ENCODE data around the gene PSTPIP1. TPM values are rescaled to one million over a fixed set of nuclear protein-coding genes. Genes with fewer than 3 reads are reported as not detected.

PSTPIP1 gene
- total RNA-seq, 2 experiments from 2014 or later = 79.4 to 82.7 TPM

GRCh38 chr15:77039217-77039533 lies 44.2 kb downstream of the PSTPIP1 start:
- peaks cover 66% of the 10 kb centered on the region for H3K36me3 Mint-ChIP-seq (ENCODE audit: low read depth)
- no peak overlapping the region for H3K4me3 ChIP-seq (ENCODE audit: low read length)
- ATAC-seq (ENCODE audit: poor library complexity) = no peak
- no peak overlapping the region for H3K27ac ChIP-seq (ENCODE audit: low read depth in 1 of 2, low read length in 2 of 2)
- no peaks in the 10 kb centered on the region for H3K27me3 ChIP-seq (ENCODE audit: control insufficient read depth in 1 of 2, insufficient read depth in 2 of 2, low read length in 2 of 2)
- H3K4me3 Mint-ChIP-seq = no peak overlapping the region
- ChIA-PET POLR2A (no interaction called here), CTCF (no interaction called here)
- peak overlapping the region; percentile 76 for H3K27ac Mint-ChIP-seq
- H3K27me3 Mint-ChIP-seq = no peaks in the 10 kb centered on the region
- intact Hi-C loops (cut with DNase I, micrococcal nuclease) = loop anchor here in 1 of 2 experiments (2.0 kb wide), 1 partner anchor 30 kb away; no protein-coding TSS in a partner anchor
- DNase-seq = peak in 1 of 14 experiments; percentile 1
- H3K9me3 Mint-ChIP-seq = no peaks in the 10 kb centered on the region
- H3K9me3 ChIP-seq (ENCODE audit: control insufficient read depth in 1 of 2, insufficient read depth in 1 of 2, low read length in 2 of 2) = peaks cover 0 to 55% of the 10 kb centered on the region in 2 experiments
- no peaks in the 10 kb centered on the region for H3K4me1 ChIP-seq (ENCODE audit: insufficient read depth, low read length)
- no peak for TF ChIP-seq CTCF (IDR thresholded peaks at IDR 0.05)
- H3K36me3 ChIP-seq (ENCODE audit: insufficient read depth, low read length) = peaks cover 37% of the 10 kb centered on the region
- peaks cover 8% of the 10 kb centered on the region for H3K4me1 Mint-ChIP-seq (ENCODE audit: low read depth)

- peaks cover 35% of the 10 kb centered on the region for H3K36me3 ChIP-seq (ENCODE audit: insufficient read depth, low read length)
- POLR2A ChIA-PET = interaction anchor here (0.6 to 2.2 kb wide), 4 partner anchors 14 to 44 kb away, joined by 3 to 7 read pairs (median 5); partner anchors contain the start of genes PSTPIP1 and TSPAN3
- no peak overlapping the region for H3K4me3 ChIP-seq (ENCODE audit: low read length)
- TF ChIP-seq CTCF (IDR thresholded peaks at IDR 0.05) = no peak
- Mint-ChIP-seq H3K36me3 (ENCODE audit: low read depth) (peaks cover 59% of the 10 kb centered on the region), H3K4me3 (no peak overlapping the region), H3K27me3 (no peaks in the 10 kb centered on the region), H3K9me3 (no peaks in the 10 kb centered on the region), H3K27ac (peak overlapping the region; percentile 76), H3K4me1 (ENCODE audit: low read depth) (peaks cover 8% of the 10 kb centered on the region)
- peak in 1 of 14 experiments; percentile 0 for DNase-seq
- no peak overlapping the region for H3K27ac ChIP-seq (ENCODE audit: low read depth in 1 of 2, low read length in 2 of 2)
- intact Hi-C loops (cut with DNase I, micrococcal nuclease) = loop anchor here in 1 of 2 experiments (2.0 kb wide), 1 partner anchor 29 kb away; no protein-coding TSS in a partner anchor
- peaks cover 0 to 55% of the 10 kb centered on the region in 2 experiments for H3K9me3 ChIP-seq (ENCODE audit: control insufficient read depth in 1 of 2, insufficient read depth in 1 of 2, low read length in 2 of 2)
- H3K27me3 ChIP-seq (ENCODE audit: control insufficient read depth in 1 of 2, insufficient read depth in 2 of 2, low read length in 2 of 2) = no peaks in the 10 kb centered on the region
- ATAC-seq (ENCODE audit: poor library complexity) = no peak
- CTCF ChIA-PET = no interaction called here
- no peaks in the 10 kb centered on the region for H3K4me1 ChIP-seq (ENCODE audit: insufficient read depth, low read length)
Observed at GRCh38 chr15:77039848-77040247, 44.9 kb downstream of the PSTPIP1 start.

DNA sequence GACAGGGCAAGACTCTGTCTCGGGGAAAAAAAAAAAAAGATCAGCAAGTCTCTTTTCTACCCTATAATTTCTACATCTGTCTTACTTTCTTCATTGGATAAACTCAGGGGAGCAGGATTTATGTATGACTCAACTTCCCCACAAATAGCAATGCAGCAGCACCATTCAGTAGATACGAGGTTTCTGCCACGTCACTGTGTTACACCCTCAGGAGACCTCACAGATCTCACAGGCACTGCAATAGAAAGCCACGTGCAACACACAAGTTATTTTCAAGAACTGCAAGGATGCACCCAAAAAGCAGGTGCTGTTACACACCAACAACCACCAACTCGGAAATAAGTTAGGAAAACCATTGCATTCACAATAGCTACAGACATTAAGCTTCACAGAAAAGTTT lies 45.7 kb downstream of the PSTPIP1 start:
- Mint-ChIP-seq H3K4me1 (ENCODE audit: low read depth) (peaks cover 8% of the 10 kb centered on the region), H3K27me3 (no peaks in the 10 kb centered on the region), H3K36me3 (ENCODE audit: low read depth) (peaks cover 59% of the 10 kb centered on the region), H3K4me3 (no peak overlapping the region), H3K27ac (peak overlapping the region; percentile 73), H3K9me3 (no peaks in the 10 kb centered on the region)
- POLR2A ChIA-PET = interaction anchor here (0.6 to 2.2 kb wide), 5 partner anchors 14 to 374 kb away, joined by 3 to 7 read pairs (median 3); partner anchors contain the start of genes PSTPIP1 and TSPAN3
- no peak for TF ChIP-seq CTCF (IDR thresholded peaks at IDR 0.05)
- Histone ChIP-seq H3K4me1 (ENCODE audit: insufficient read depth, low read length) (no peaks in the 10 kb centered on the region), H3K36me3 (ENCODE audit: insufficient read depth, low read length) (peaks cover 32% of the 10 kb centered on the region), H3K9me3 (ENCODE audit: control insufficient read depth in 1 of 2, insufficient read depth in 1 of 2, low read length in 2 of 2) (peaks cover 0 to 55% of the 10 kb centered on the region in 2 experiments), H3K4me3 (ENCODE audit: low read length) (no peak overlapping the region), H3K27me3 (ENCODE audit: control insufficient read depth in 1 of 2, insufficient read depth in 2 of 2, low read length in 2 of 2) (no peaks in the 10 kb centered on the region), H3K27ac (ENCODE audit: low read depth in 1 of 2, low read length in 2 of 2) (no peak overlapping the region)
- intact Hi-C loops (cut with DNase I, micrococcal nuclease) = no loop called here
- CTCF ChIA-PET = no interaction called here
- no peak for ATAC-seq (ENCODE audit: poor library complexity)
- peak in 1 of 14 experiments; percentile 3 for DNase-seq

All from CD4-positive, alpha-beta T cell (primary cell).